GM10266 (cell line): ENCODE measurements around the gene POFUT1.
A peak's percentile ranks its signal among the peaks of the same experiment; 100 is the strongest.

Experiments
- DNase-seq: peaks from one replicate; pipeline ENCODE4 v3.0.0; 2012; ENCODE audit errors: extremely low spot score
- TF ChIP-seq, protein P1 (sequence below): IDR thresholded peaks from 2 replicates; pipeline ENCODE4 v1.5.1; 2012; ENCODE audit warnings: mild to moderate bottlenecking, low read depth; ENCODE audit not compliant: control insufficient read depth, insufficient read depth; ENCODE audit errors: missing control alignments

POFUT1 gene

GRCh38 chr20:32204205-32205109 lies 3.2 kb upstream of the POFUT1 start:
- TF ChIP-seq, protein P1, sequence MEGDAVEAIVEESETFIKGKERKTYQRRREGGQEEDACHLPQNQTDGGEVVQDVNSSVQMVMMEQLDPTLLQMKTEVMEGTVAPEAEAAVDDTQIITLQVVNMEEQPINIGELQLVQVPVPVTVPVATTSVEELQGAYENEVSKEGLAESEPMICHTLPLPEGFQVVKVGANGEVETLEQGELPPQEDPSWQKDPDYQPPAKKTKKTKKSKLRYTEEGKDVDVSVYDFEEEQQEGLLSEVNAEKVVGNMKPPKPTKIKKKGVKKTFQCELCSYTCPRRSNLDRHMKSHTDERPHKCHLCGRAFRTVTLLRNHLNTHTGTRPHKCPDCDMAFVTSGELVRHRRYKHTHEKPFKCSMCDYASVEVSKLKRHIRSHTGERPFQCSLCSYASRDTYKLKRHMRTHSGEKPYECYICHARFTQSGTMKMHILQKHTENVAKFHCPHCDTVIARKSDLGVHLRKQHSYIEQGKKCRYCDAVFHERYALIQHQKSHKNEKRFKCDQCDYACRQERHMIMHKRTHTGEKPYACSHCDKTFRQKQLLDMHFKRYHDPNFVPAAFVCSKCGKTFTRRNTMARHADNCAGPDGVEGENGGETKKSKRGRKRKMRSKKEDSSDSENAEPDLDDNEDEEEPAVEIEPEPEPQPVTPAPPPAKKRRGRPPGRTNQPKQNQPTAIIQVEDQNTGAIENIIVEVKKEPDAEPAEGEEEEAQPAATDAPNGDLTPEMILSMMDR = no peak

GRCh38 chr20:32205110-32205842 lies 2.4 kb upstream of the POFUT1 start:
- TF ChIP-seq, protein P1 = no peak
- DNase-seq = peak; percentile 62

More at GRCh38 chr20:32204205-32205109, 3.2 kb upstream of the POFUT1 start:
- no peak for DNase-seq

- TF ChIP-seq, protein P1 = no peak
- no peak for DNase-seq
These were observed 1.6 kb upstream of the POFUT1 start for GRCh38 chr20:32205843-32206759.

- DNase-seq = no peak
These were observed 687 bp upstream of the POFUT1 start for GRCh38 chr20:32206760-32207625.

GRCh38 chr20:32208499-32209154 lies 947 bp downstream of the POFUT1 start:
- TF ChIP-seq, protein P1 = no peak
- no peak for DNase-seq

More at GRCh38 chr20:32206760-32207625, 687 bp upstream of the POFUT1 start:
- TF ChIP-seq, protein P1 = no peak
